ENCODE data around the gene HEXIM1. TPM values are rescaled to one million over a fixed set of nuclear protein-coding genes. Genes with fewer than 3 reads are reported as not detected.

The HEXIM1 gene
- total RNA-seq, 1 donor from 2014 or later = 22.6 TPM

GRCh38 chr17:45190503-45191255 is 42.4 kb downstream of the HEXIM1 start:
- no peaks in the 10 kb centered on the region for H3K9me3 Mint-ChIP-seq (ENCODE audit: unreplicated experiment)
- no peak overlapping the region for H3K4me3 Mint-ChIP-seq (ENCODE audit: unreplicated experiment)
- H3K4me1 Mint-ChIP-seq (ENCODE audit: unreplicated experiment) = peaks cover 3% of the 10 kb centered on the region
- H3K27me3 Mint-ChIP-seq (ENCODE audit: unreplicated experiment) = no peaks in the 10 kb centered on the region
- H3K36me3 Mint-ChIP-seq (ENCODE audit: low read depth, unreplicated experiment) = no peaks in the 10 kb centered on the region
- no peak overlapping the region for H3K27ac Mint-ChIP-seq (ENCODE audit: unreplicated experiment)
- TF ChIP-seq CTCF (IDR thresholded peaks at IDR 0.05; ENCODE audit: unreplicated experiment) = no peak
- no peak for DNase-seq (ENCODE audit: low spot score)

- no peak overlapping the region for H3K27ac Mint-ChIP-seq (ENCODE audit: unreplicated experiment)
- no peak for TF ChIP-seq CTCF (IDR thresholded peaks at IDR 0.05; ENCODE audit: unreplicated experiment)
Observed at GRCh38 chr17:45195424-45195823, 47.1 kb downstream of the HEXIM1 start.

GRCh38 chr17:45197108-45197507 is 48.8 kb downstream of the HEXIM1 start:
- no peak for DNase-seq (ENCODE audit: low spot score)
- no peak for TF ChIP-seq CTCF (IDR thresholded peaks at IDR 0.05; ENCODE audit: unreplicated experiment)
- H3K4me1 Mint-ChIP-seq (ENCODE audit: unreplicated experiment) = no peaks in the 10 kb centered on the region
- no peaks in the 10 kb centered on the region for H3K36me3 Mint-ChIP-seq (ENCODE audit: low read depth, unreplicated experiment)
- no peak overlapping the region for H3K27ac Mint-ChIP-seq (ENCODE audit: unreplicated experiment)
- H3K4me3 Mint-ChIP-seq (ENCODE audit: unreplicated experiment) = no peak overlapping the region
- H3K27me3 Mint-ChIP-seq (ENCODE audit: unreplicated experiment) = no peaks in the 10 kb centered on the region
- H3K9me3 Mint-ChIP-seq (ENCODE audit: unreplicated experiment) = no peaks in the 10 kb centered on the region

More at GRCh38 chr17:45195424-45195823, 47.1 kb downstream of the HEXIM1 start:
- H3K36me3 Mint-ChIP-seq (ENCODE audit: low read depth, unreplicated experiment) = no peaks in the 10 kb centered on the region
- no peaks in the 10 kb centered on the region for H3K27me3 Mint-ChIP-seq (ENCODE audit: unreplicated experiment)
- no peaks in the 10 kb centered on the region for H3K4me1 Mint-ChIP-seq (ENCODE audit: unreplicated experiment)
- no peak overlapping the region for H3K4me3 Mint-ChIP-seq (ENCODE audit: unreplicated experiment)
- no peak for DNase-seq (ENCODE audit: low spot score)
- no peaks in the 10 kb centered on the region for H3K9me3 Mint-ChIP-seq (ENCODE audit: unreplicated experiment)

GRCh38 chr17:45197555-45198334 is 49.5 kb downstream of the HEXIM1 start:
- H3K9me3 Mint-ChIP-seq (ENCODE audit: unreplicated experiment) = no peaks in the 10 kb centered on the region
- no peak overlapping the region for H3K27ac Mint-ChIP-seq (ENCODE audit: unreplicated experiment)
- H3K4me3 Mint-ChIP-seq (ENCODE audit: unreplicated experiment) = no peak overlapping the region
- H3K4me1 Mint-ChIP-seq (ENCODE audit: unreplicated experiment) = no peaks in the 10 kb centered on the region
- peak; percentile 100 for DNase-seq (ENCODE audit: low spot score)
- TF ChIP-seq CTCF (IDR thresholded peaks at IDR 0.05; ENCODE audit: unreplicated experiment) = peak; percentile 96
- H3K36me3 Mint-ChIP-seq (ENCODE audit: low read depth, unreplicated experiment) = no peaks in the 10 kb centered on the region
- H3K27me3 Mint-ChIP-seq (ENCODE audit: unreplicated experiment) = no peaks in the 10 kb centered on the region

- no peak for DNase-seq (ENCODE audit: low spot score)
- H3K27ac Mint-ChIP-seq (ENCODE audit: unreplicated experiment) = no peak overlapping the region
Observed at GRCh38 chr17:45200701-45201100, 52.4 kb downstream of the HEXIM1 start.

More at GRCh38 chr17:45200701-45201100, 52.4 kb downstream of the HEXIM1 start:
- TF ChIP-seq CTCF (IDR thresholded peaks at IDR 0.05; ENCODE audit: unreplicated experiment) = no peak
- Mint-ChIP-seq H3K4me1 (ENCODE audit: unreplicated experiment) (no peaks in the 10 kb centered on the region), H3K4me3 (ENCODE audit: unreplicated experiment) (no peak overlapping the region), H3K9me3 (ENCODE audit: unreplicated experiment) (no peaks in the 10 kb centered on the region), H3K27me3 (ENCODE audit: unreplicated experiment) (peaks cover 2% of the 10 kb centered on the region), H3K36me3 (ENCODE audit: low read depth, unreplicated experiment) (no peaks in the 10 kb centered on the region)

All from endothelial cell (in vitro differentiated cells).